Anterior cingulate cortex (tissue), 58 donors: Measurements from ENCODE around the gene LCE3B.

Experiments used
- DNase-seq, 58 donors: peaks; one replicate each; lab custom pipeline; 2025; lab: John Stamatoyannopoulos, UW

The LCE3B gene

DNA sequence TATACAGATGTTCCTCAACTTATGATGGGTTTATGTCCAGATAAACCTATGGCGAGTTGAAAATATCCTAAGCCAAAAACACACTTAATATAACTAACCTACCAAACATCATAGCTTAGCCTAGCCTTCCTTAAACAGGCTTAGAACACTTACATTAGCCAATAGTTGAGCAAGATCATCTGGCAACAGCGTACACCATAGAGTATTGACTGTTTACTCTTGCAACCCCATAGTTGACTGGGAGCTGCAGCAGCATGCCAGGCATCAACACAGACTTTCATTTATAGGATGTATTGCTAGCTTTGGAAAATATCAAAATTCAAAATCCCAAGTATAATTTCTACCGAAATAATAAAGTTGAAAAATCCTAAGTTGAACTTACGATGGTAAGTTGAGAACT is 44.1 kb downstream of the LCE3B start:
- DNase-seq, result no peak

DNA sequence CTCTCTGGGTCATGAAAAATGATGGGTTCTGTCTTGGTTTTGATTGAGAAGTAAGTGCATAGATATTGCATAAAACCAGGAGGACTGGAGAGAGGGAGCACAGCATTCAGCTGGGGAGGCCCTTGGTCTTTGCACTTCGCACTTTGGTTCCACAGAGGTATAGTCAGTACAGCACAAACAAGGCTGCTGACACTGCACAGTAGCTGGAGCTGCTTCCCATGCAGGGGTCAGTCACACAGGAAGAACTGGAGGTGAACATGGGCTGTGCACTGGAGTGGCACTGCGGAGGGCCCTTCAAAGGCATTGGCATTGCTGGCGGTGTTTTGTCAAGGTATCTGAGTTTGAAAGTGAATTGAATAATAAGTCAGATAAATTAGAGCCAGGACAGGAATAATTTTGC is 45.0 kb downstream of the LCE3B start:
- no peak for DNase-seq

DNA sequence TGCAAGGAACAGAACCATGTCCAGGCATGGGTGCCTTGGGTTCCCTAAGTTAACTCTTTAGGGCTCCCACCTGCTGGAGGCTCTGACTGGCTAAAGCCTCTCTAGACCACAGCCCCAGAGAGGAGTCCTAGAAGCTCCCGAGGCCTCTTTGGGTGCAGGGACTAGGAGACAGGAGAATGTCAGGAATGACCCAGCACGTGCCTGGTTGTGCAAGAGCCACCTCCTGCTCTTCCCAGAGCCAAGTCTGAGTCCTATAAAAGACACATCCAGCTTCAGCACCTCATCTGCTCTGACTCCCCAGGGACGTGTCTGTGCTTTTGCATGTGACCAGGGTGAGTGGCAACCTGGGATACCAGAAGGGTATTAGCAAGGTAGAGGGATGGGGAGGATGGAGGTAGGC is 49.5 kb downstream of the LCE3B start, which contains the start of gene LCE2D:
Gene LCE2D (plus strand): TSS at position 283 of the 400 bp plus-strand sequence. CDS start 726 bp downstream, outside the sequence.
- DNase-seq, result no peak
